OCI-LY3 (cell line): Measurements from ENCODE around the gene POU6F2.

Experiments
- H2AFZ ChIP-seq: fragments of 200-600, 300-600 bp; shearing (Covaris generic); 2 replicates; pipeline ENCODE4 v1.6.0; 2014; ENCODE audit warnings: antibody characterized with exemption, low read depth, low read length
- H3K27ac ChIP-seq: fragments of 200-600, 300-600 bp; sonication (generic); 2 replicates; pipeline ENCODE4 v1.5.1; 2014; ENCODE audit warnings: mild to moderate bottlenecking, low read length, moderate library complexity, mixed read lengths
- H3K27me3 ChIP-seq: fragments of 200-600, 300-600 bp; sonication (generic); 2 replicates; pipeline ENCODE4 v1.6.1; 2014; ENCODE audit warnings: low read depth, low read length, mixed read lengths
- H3K36me3 ChIP-seq: fragments of 200-600, 300-600 bp; sonication (generic); replicated peaks from 2 replicates; pipeline ENCODE3; 2014; ENCODE audit warnings: low read depth, low read length, mixed read lengths
- H3K4me1 ChIP-seq: fragments of 300-600, 200-600 bp; sonication (generic); 2 replicates; pipeline ENCODE4 v1.6.1; 2014; ENCODE audit warnings: low read length, mixed read lengths
- H3K4me2 ChIP-seq: fragments of 200-600, 300-600 bp; sonication (generic); 2 replicates; pipeline ENCODE4 v1.6.1; 2014; ENCODE audit warnings: low read length, mixed read lengths
- H3K4me3 ChIP-seq: fragments of 300-600, 200-600 bp; sonication (generic); 2 replicates; pipeline ENCODE4 v1.5.1; 2014; ENCODE audit warnings: antibody characterized with exemption, mild to moderate bottlenecking, low read length, moderate library complexity
- H3K79me2 ChIP-seq: fragments of 300-600, 200-600 bp; shearing (Covaris generic); 2 replicates; pipeline ENCODE4 v1.6.1; 2014; ENCODE audit warnings: mild to moderate bottlenecking, low read length, mixed read lengths
- H3K9ac ChIP-seq: fragments of 300-600, 200-600 bp; shearing (Covaris generic); 2 replicates; pipeline ENCODE4 v1.6.0; 2014; ENCODE audit warnings: mild to moderate bottlenecking, low read length, moderate library complexity
- H3K9me3 ChIP-seq: fragments of 200-600, 300-600 bp; shearing (Covaris generic); 2 replicates; pipeline ENCODE4 v1.6.1; 2014; ENCODE audit warnings: low read length, mixed read lengths; ENCODE audit not compliant: insufficient read depth
- H4K20me1 ChIP-seq: fragments of 200-600, 300-600 bp; sonication (generic); 2 replicates; pipeline ENCODE4 v1.6.1; 2016; ENCODE audit warnings: low read length, mixed read lengths; ENCODE audit not compliant: insufficient read depth
- EZH2phosphoT487 ChIP-seq: fragments of 200-600 bp; shearing (Covaris generic); IDR thresholded peaks from 2 replicates; pipeline ENCODE4 v1.6.1; 2018; ENCODE audit warnings: antibody characterized with exemption, mixed run types, low read depth
- TF ChIP-seq, protein P1 (sequence below): fragments of 200-600, 300-600 bp; sonication (generic); IDR thresholded peaks from 2 replicates; pipeline ENCODE4 v1.5.1; 2014; ENCODE audit warnings: antibody characterized with exemption, low read length, low read depth

The POU6F2 gene

GRCh38 chr7:39446546-39446945 is 468.8 kb downstream of the POU6F2 start:
- peaks cover 55% of the 10 kb centered on the region for H3K27me3 ChIP-seq
- no peaks in the 10 kb centered on the region for H3K79me2 ChIP-seq
- TF ChIP-seq, protein P1, sequence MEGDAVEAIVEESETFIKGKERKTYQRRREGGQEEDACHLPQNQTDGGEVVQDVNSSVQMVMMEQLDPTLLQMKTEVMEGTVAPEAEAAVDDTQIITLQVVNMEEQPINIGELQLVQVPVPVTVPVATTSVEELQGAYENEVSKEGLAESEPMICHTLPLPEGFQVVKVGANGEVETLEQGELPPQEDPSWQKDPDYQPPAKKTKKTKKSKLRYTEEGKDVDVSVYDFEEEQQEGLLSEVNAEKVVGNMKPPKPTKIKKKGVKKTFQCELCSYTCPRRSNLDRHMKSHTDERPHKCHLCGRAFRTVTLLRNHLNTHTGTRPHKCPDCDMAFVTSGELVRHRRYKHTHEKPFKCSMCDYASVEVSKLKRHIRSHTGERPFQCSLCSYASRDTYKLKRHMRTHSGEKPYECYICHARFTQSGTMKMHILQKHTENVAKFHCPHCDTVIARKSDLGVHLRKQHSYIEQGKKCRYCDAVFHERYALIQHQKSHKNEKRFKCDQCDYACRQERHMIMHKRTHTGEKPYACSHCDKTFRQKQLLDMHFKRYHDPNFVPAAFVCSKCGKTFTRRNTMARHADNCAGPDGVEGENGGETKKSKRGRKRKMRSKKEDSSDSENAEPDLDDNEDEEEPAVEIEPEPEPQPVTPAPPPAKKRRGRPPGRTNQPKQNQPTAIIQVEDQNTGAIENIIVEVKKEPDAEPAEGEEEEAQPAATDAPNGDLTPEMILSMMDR, result no peak
- no peak for TF ChIP-seq EZH2phosphoT487
- H4K20me1 ChIP-seq, result no peaks in the 10 kb centered on the region
- peaks cover 7% of the 10 kb centered on the region; the same call in 1 of the 2 replicates for H3K4me1 ChIP-seq
- H3K4me2 ChIP-seq, result no peak overlapping the region
- H3K9ac ChIP-seq, result no peak overlapping the region
- H3K9me3 ChIP-seq, result no peaks in the 10 kb centered on the region
- H3K4me3 ChIP-seq, result no peak overlapping the region
- no peak overlapping the region for H3K27ac ChIP-seq
- no peaks in the 10 kb centered on the region for H3K36me3 ChIP-seq
- no peak overlapping the region for H2AFZ ChIP-seq

DNA sequence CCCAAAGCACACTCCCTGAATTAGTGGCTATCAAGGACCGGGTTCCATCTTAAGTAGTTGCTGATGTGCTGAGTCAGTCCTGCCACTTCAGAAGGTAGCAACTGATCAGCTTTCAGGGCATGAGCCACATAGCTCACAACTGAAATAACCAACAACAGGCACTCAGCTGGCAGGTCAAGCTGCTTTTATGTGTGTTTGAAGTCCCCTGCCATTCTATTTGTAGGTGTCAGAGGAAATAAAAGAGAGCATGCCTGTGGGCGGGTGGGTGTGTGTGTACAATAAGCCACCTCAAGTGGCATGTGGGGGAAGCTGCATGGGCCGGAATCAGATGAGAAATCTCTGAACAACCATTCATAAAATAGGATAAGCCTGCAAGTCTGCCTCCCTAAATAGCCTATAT is 474.2 kb downstream of the POU6F2 start:
- peaks cover 47% of the 10 kb centered on the region for H3K27me3 ChIP-seq
- no peaks in the 10 kb centered on the region for H3K36me3 ChIP-seq
- no peak overlapping the region for H3K9ac ChIP-seq
- H3K4me2 ChIP-seq, result no peak overlapping the region
- no peaks in the 10 kb centered on the region for H3K79me2 ChIP-seq
- H2AFZ ChIP-seq, result no peak overlapping the region; the same call in 1 of the 2 replicates
- no peaks in the 10 kb centered on the region for H3K4me1 ChIP-seq
- H3K9me3 ChIP-seq, result no peaks in the 10 kb centered on the region
- H3K4me3 ChIP-seq, result no peak overlapping the region
- H4K20me1 ChIP-seq, result no peaks in the 10 kb centered on the region
- no peak overlapping the region for H3K27ac ChIP-seq
- TF ChIP-seq, protein P1, result no peak
- no peak for TF ChIP-seq EZH2phosphoT487

GRCh38 chr7:39453743-39454355 is 476.1 kb downstream of the POU6F2 start:
- H3K9me3 ChIP-seq, result no peaks in the 10 kb centered on the region
- no peak overlapping the region for H3K4me2 ChIP-seq
- no peak overlapping the region for H3K4me3 ChIP-seq
- H3K27ac ChIP-seq, result no peak overlapping the region
- no peaks in the 10 kb centered on the region for H4K20me1 ChIP-seq
- no peak overlapping the region for H3K9ac ChIP-seq
- TF ChIP-seq, protein P1, result peak; percentile 88
- TF ChIP-seq EZH2phosphoT487, result no peak
- no peaks in the 10 kb centered on the region for H3K36me3 ChIP-seq
- no peaks in the 10 kb centered on the region for H3K4me1 ChIP-seq
- H3K79me2 ChIP-seq, result no peaks in the 10 kb centered on the region
- H3K27me3 ChIP-seq, result peaks cover 35% of the 10 kb centered on the region
- no peak overlapping the region for H2AFZ ChIP-seq

GRCh38 chr7:39458061-39458745 is 480.5 kb downstream of the POU6F2 start:
- no peak overlapping the region for H2AFZ ChIP-seq

More at GRCh38 chr7:39458061-39458745, 480.5 kb downstream of the POU6F2 start:
- H4K20me1 ChIP-seq, result no peaks in the 10 kb centered on the region
- peaks cover 40% of the 10 kb centered on the region for H3K27me3 ChIP-seq
- H3K9ac ChIP-seq, result no peak overlapping the region
- no peak overlapping the region for H3K4me2 ChIP-seq
- no peaks in the 10 kb centered on the region for H3K36me3 ChIP-seq
- TF ChIP-seq EZH2phosphoT487, result no peak
- TF ChIP-seq, protein P1, result no peak
- H3K9me3 ChIP-seq, result no peaks in the 10 kb centered on the region
- H3K4me1 ChIP-seq, result no peaks in the 10 kb centered on the region
- no peak overlapping the region for H3K27ac ChIP-seq
- H3K4me3 ChIP-seq, result no peak overlapping the region
- H3K79me2 ChIP-seq, result no peaks in the 10 kb centered on the region
